Dendritic cell treated with granulocyte-macrophage colony-stimulating factor and Interleukin-4, amounts not matched to agents 40 ng/mL and 50 ng/mL, for 4 days (primary cell): ENCODE results near the gene TDRD7.

Source experiments
- H3K27ac Mint-ChIP-seq: one replicate; pipeline ENCODE4 v1.8.0; 2022; ENCODE audit warnings: mild to moderate bottlenecking, mixed read lengths
- H3K27me3 Mint-ChIP-seq: one replicate; pipeline ENCODE4 v1.8.0; 2022; ENCODE audit warnings: mild to moderate bottlenecking, mixed read lengths
- H3K36me3 Mint-ChIP-seq: one replicate; pipeline ENCODE4 v1.8.0; 2022; ENCODE audit warnings: low read depth, mixed read lengths
- H3K4me1 Mint-ChIP-seq: one replicate; pipeline ENCODE4 v1.8.0; 2022; ENCODE audit warnings: low read depth, mixed read lengths
- H3K4me3 Mint-ChIP-seq: one replicate; pipeline ENCODE4 v1.8.0; 2022; ENCODE audit warnings: mild to moderate bottlenecking, moderate library complexity, mixed read lengths
- H3K9me3 Mint-ChIP-seq: one replicate; pipeline ENCODE4 v1.8.0; 2022; ENCODE audit warnings: mixed read lengths
- intact Hi-C: fragments of 100-400 bp; cut with micrococcal nuclease; formaldehyde crosslinking; loops from one replicate; pipeline ENCODE4 v1.15.0; 2022

Gene TDRD7

DNA sequence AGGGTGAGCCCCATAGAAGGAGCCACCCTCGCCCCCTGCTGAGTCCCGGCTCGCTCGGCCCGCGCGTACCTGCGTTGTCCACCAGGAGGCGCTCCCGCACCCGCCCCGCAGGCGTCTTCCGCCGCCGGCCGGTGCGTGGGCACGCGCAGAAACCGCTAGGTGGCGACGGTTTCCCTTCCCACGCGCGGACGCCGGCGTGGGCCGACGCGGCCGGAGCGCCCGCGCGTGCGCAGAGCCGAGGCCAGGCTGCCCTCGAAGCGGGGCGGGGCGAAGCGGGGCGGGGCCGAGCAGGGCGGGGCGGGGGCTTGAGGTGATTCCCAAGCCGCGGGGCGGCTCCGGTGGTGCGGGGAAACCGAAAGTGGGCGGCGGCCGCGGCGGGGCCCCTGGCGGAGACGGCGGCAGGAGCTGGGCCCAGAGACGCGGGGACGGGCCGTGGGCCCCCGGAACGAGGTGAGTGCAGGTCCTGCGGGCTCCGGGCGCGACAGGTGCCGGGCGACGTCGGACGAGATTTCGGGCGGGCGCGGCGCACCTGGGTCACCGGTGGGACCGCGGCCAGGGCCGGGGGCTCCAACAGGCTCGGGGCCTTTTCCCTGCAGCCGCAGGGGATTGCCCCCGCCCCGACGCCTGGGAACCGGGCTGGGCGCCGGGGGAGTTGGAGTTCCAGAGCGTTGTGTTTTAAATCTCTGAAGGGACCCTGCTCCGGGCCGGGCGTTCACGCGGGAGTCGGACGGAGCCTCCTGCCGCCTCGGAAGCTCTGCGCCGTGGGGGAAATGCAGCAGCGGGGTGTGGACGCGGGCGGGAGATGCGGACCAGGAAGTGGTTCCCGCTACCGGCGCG, at the start of gene TDRD7:
TDRD7 (plus strand) TSS at position 308 of the 837 bp plus-strand sequence. CDS start 16,370 bp downstream, outside the sequence.
- Mint-ChIP-seq H3K4me1 (peaks cover 49% of the 10 kb centered on the region), H3K27me3 (no peaks in the 10 kb centered on the region), H3K4me3 (peak within 1 kb of the TSS; percentile 87), H3K9me3 (no peaks in the 10 kb centered on the region), H3K27ac (peak within 1 kb of the TSS; percentile 82), H3K36me3 (peaks cover 8% of the 10 kb centered on the region)
- intact Hi-C loops, result loop anchor here (1.0 to 5.0 kb wide), 2 partner anchors 186 to 205 kb away; no protein-coding TSS in a partner anchor

- intact Hi-C loops, result no loop called here
- no peaks in the 10 kb centered on the region for H3K27me3 Mint-ChIP-seq
- H3K27ac Mint-ChIP-seq, result no peak overlapping the region
- H3K4me3 Mint-ChIP-seq, result no peak overlapping the region
- H3K4me1 Mint-ChIP-seq, result peaks cover 38% of the 10 kb centered on the region
- H3K36me3 Mint-ChIP-seq, result no peaks in the 10 kb centered on the region
- no peaks in the 10 kb centered on the region for H3K9me3 Mint-ChIP-seq
Observed at GRCh38 chr9:97362777-97363545, 48.9 kb upstream of the TDRD7 start.

GRCh38 chr9:97363661-97364299, 48.1 kb upstream of the TDRD7 start:
- Mint-ChIP-seq H3K27me3 (no peaks in the 10 kb centered on the region), H3K9me3 (peaks cover 3% of the 10 kb centered on the region), H3K4me1 (peaks cover 38% of the 10 kb centered on the region), H3K27ac (no peak overlapping the region), H3K4me3 (no peak overlapping the region), H3K36me3 (no peaks in the 10 kb centered on the region)
- intact Hi-C loops, result no loop called here

- no peaks in the 10 kb centered on the region for H3K36me3 Mint-ChIP-seq
- H3K27me3 Mint-ChIP-seq, result no peaks in the 10 kb centered on the region
- intact Hi-C loops, result no loop called here
- peaks cover 14% of the 10 kb centered on the region for H3K9me3 Mint-ChIP-seq
- H3K4me1 Mint-ChIP-seq, result peaks cover 38% of the 10 kb centered on the region
- no peak overlapping the region for H3K4me3 Mint-ChIP-seq
- peak overlapping the region; percentile 33 for H3K27ac Mint-ChIP-seq
Observed at GRCh38 chr9:97364769-97365490, 47.0 kb upstream of the TDRD7 start.

DNA sequence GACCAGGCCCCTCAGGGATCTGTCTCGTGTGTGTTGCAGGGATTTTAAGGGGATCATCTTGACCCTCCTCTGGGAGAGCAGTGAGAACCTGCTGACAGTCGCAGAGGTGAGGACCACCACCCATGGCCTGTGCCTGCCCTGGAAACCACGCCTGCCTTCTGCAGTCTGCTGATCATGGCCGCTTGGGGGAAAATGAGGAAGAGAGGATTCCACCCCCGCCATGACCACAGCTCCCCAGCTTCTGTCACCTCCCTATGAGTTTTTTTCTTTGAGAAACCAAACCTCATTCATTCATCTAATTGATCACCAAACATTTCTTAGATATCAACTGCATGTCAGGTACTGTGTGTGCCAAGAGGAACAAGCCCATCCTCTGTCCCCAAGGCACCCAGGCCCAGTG, 46.3 kb upstream of the TDRD7 start:
- H3K27ac Mint-ChIP-seq, result peak overlapping the region; percentile 33
- H3K4me3 Mint-ChIP-seq, result no peak overlapping the region
- no peaks in the 10 kb centered on the region for H3K36me3 Mint-ChIP-seq
- intact Hi-C loops, result no loop called here
- H3K4me1 Mint-ChIP-seq, result peaks cover 38% of the 10 kb centered on the region
- peaks cover 18% of the 10 kb centered on the region for H3K9me3 Mint-ChIP-seq
- no peaks in the 10 kb centered on the region for H3K27me3 Mint-ChIP-seq

- Mint-ChIP-seq H3K27me3 (no peaks in the 10 kb centered on the region), H3K9me3 (peaks cover 18% of the 10 kb centered on the region), H3K27ac (peak overlapping the region; percentile 33), H3K4me1 (peaks cover 38% of the 10 kb centered on the region), H3K4me3 (no peak overlapping the region), H3K36me3 (no peaks in the 10 kb centered on the region)
- intact Hi-C loops, result no loop called here
Observed at GRCh38 chr9:97366476-97366875, 45.4 kb upstream of the TDRD7 start.

GRCh38 chr9:97366889-97367288, 45.0 kb upstream of the TDRD7 start:
- no peaks in the 10 kb centered on the region for H3K27me3 Mint-ChIP-seq
- H3K9me3 Mint-ChIP-seq, result peaks cover 18% of the 10 kb centered on the region
- peaks cover 38% of the 10 kb centered on the region for H3K4me1 Mint-ChIP-seq
- H3K36me3 Mint-ChIP-seq, result no peaks in the 10 kb centered on the region
- no peak overlapping the region for H3K4me3 Mint-ChIP-seq
- H3K27ac Mint-ChIP-seq, result no peak overlapping the region
- intact Hi-C loops, result no loop called here

DNA sequence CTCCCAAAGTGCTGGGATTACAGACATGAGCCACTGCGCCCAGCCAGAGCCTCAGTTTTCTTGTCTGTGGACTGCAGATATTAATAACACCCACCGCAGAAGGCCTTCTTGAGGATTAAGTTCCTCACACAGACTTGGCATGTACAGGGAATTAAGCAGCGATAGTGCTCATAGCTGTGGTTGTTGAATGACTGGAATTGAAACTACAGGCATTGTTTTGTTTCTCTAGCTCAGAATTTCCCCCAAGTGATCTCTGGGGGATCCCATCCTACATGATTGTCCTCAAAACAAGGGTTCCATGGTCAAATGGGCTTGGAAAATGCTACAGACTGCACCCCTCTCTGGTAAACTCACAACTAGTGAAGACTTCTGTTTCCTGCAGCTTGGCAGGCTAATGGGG, 44.2 kb upstream of the TDRD7 start:
- Mint-ChIP-seq H3K9me3 (peaks cover 18% of the 10 kb centered on the region), H3K36me3 (no peaks in the 10 kb centered on the region)

GRCh38 chr9:97368964-97369363, 42.9 kb upstream of the TDRD7 start:
- peaks cover 18% of the 10 kb centered on the region for H3K9me3 Mint-ChIP-seq
- no peak overlapping the region for H3K27ac Mint-ChIP-seq
- no peaks in the 10 kb centered on the region for H3K27me3 Mint-ChIP-seq
- no peak overlapping the region for H3K4me3 Mint-ChIP-seq
- H3K36me3 Mint-ChIP-seq, result no peaks in the 10 kb centered on the region
- peaks cover 28% of the 10 kb centered on the region for H3K4me1 Mint-ChIP-seq
- intact Hi-C loops, result no loop called here

More for the DNA sequence above, 44.2 kb upstream of the TDRD7 start:
- intact Hi-C loops, result no loop called here
- Mint-ChIP-seq H3K27me3 (no peaks in the 10 kb centered on the region), H3K4me1 (peaks cover 35% of the 10 kb centered on the region), H3K27ac (no peak overlapping the region), H3K4me3 (no peak overlapping the region)

GRCh38 chr9:97372580-97372979, 39.3 kb upstream of the TDRD7 start:
- intact Hi-C loops, result no loop called here
- Mint-ChIP-seq H3K27ac (no peak overlapping the region), H3K27me3 (no peaks in the 10 kb centered on the region)

DNA sequence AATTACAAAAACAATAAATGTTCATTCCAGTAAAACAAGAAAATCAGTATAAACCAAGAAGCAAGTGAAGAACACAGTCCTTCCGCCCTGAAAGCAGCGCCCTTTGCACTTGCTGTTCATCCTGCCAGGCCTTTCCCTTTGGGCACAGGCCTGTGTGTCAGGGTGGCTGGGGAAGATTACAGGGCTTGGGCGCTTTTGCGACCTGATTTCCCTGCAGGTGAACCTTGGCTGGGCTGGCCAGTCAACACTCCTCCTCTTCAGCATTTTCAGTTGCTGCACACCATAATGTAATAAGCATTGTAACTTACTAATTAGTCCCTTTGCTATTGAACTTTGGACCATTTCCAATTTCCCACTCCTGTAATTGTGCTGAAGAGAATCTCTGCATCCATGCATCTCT, 38.6 kb upstream of the TDRD7 start:
- H3K9me3 Mint-ChIP-seq, result peaks cover 18% of the 10 kb centered on the region
- H3K27me3 Mint-ChIP-seq, result no peaks in the 10 kb centered on the region
- H3K4me3 Mint-ChIP-seq, result no peak overlapping the region
- H3K4me1 Mint-ChIP-seq, result peaks cover 7% of the 10 kb centered on the region
- intact Hi-C loops, result no loop called here
- H3K27ac Mint-ChIP-seq, result no peak overlapping the region
- H3K36me3 Mint-ChIP-seq, result no peaks in the 10 kb centered on the region

More at GRCh38 chr9:97372580-97372979, 39.3 kb upstream of the TDRD7 start:
- Mint-ChIP-seq H3K36me3 (no peaks in the 10 kb centered on the region), H3K9me3 (peaks cover 18% of the 10 kb centered on the region), H3K4me3 (no peak overlapping the region), H3K4me1 (peaks cover 9% of the 10 kb centered on the region)

- Mint-ChIP-seq H3K27ac (no peak overlapping the region), H3K27me3 (no peaks in the 10 kb centered on the region), H3K4me3 (no peak overlapping the region), H3K36me3 (no peaks in the 10 kb centered on the region), H3K9me3 (peaks cover 5% of the 10 kb centered on the region), H3K4me1 (peaks cover 7% of the 10 kb centered on the region)
- intact Hi-C loops, result no loop called here
Observed at GRCh38 chr9:97374811-97375210, 37.1 kb upstream of the TDRD7 start.

GRCh38 chr9:97376902-97377301, 35.0 kb upstream of the TDRD7 start:
- H3K9me3 Mint-ChIP-seq, result no peaks in the 10 kb centered on the region
- H3K4me1 Mint-ChIP-seq, result peaks cover 7% of the 10 kb centered on the region
- no peak overlapping the region for H3K4me3 Mint-ChIP-seq
- no peaks in the 10 kb centered on the region for H3K36me3 Mint-ChIP-seq
- intact Hi-C loops, result no loop called here
- no peak overlapping the region for H3K27ac Mint-ChIP-seq
- no peaks in the 10 kb centered on the region for H3K27me3 Mint-ChIP-seq
